HG02588 (cell line): Measurements from ENCODE around the gene LZTR1.
"Not testable (repeated sequence)": the region's sequence is repeated elsewhere in the genome, so short reads cannot be mapped to it uniquely, and the experiment has no call there.

Source experiments
- ATAC-seq: cut with Tn5 transposase; IDR thresholded peaks from one replicate; pipeline ENCODE4 v1.9.1; 2021; ENCODE audit warnings: mild to moderate bottlenecking, moderate library complexity; ENCODE audit not compliant: unreplicated experiment

Gene LZTR1

GRCh38 chr22:20965104-20965887, 16.8 kb upstream of the LZTR1 start:
- ATAC-seq: no peak

- ATAC-seq: no peak
Observed at GRCh38 chr22:20965888-20966855, 15.9 kb upstream of the LZTR1 start.

- ATAC-seq: no peak
Observed at GRCh38 chr22:20966883-20967696, 15.0 kb upstream of the LZTR1 start, which contains the start of gene AIFM3. Gene AIFM3, plus strand, starts transcription at chr22:20967255. Its CDS starts 690 bp downstream, at chr22:20967945.

GRCh38 chr22:20967697-20968211, 14.3 kb upstream of the LZTR1 start:
- no peak for ATAC-seq

GRCh38 chr22:20968281-20968977, 13.7 kb upstream of the LZTR1 start:
- no peak for ATAC-seq

GRCh38 chr22:20970939-20971657, 11.0 kb upstream of the LZTR1 start:
- no peak for ATAC-seq

- ATAC-seq: not testable (repeated sequence)
Observed at GRCh38 chr22:20972014-20972694, 9.9 kb upstream of the LZTR1 start.

GRCh38 chr22:20972933-20973577, 9.0 kb upstream of the LZTR1 start:
- ATAC-seq: no peak

- ATAC-seq: no peak
Observed at GRCh38 chr22:20973634-20974286, 8.3 kb upstream of the LZTR1 start.

GRCh38 chr22:20974336-20974955, 7.7 kb upstream of the LZTR1 start:
- ATAC-seq: no peak

- no peak for ATAC-seq
Observed at GRCh38 chr22:20975541-20976290, 6.4 kb upstream of the LZTR1 start.

- ATAC-seq: no peak
Observed at GRCh38 chr22:20976291-20976877, 5.7 kb upstream of the LZTR1 start.

- ATAC-seq: no peak
Observed at GRCh38 chr22:20977019-20977418, 5.1 kb upstream of the LZTR1 start.

GRCh38 chr22:20977516-20978170, 4.5 kb upstream of the LZTR1 start:
- no peak for ATAC-seq

- ATAC-seq: no peak
Observed at GRCh38 chr22:20978419-20978818, 3.7 kb upstream of the LZTR1 start.
